Erythroblast (primary cell): ENCODE results near the gene RBPJL.
A peak's percentile ranks its signal among the peaks of the same experiment; 100 is the strongest.

Experiments used
- GATA1 ChIP-seq: IDR thresholded peaks from 2 replicates; pipeline ENCODE4 v1.6.1; 2011; ENCODE audit warnings: low read depth, mild to moderate bottlenecking, control low read depth, low read length, moderate library complexity
- POLR2A ChIP-seq: IDR thresholded peaks from 2 replicates; pipeline ENCODE4 v1.6.1; 2011; ENCODE audit warnings: mild to moderate bottlenecking, low read length

DNA sequence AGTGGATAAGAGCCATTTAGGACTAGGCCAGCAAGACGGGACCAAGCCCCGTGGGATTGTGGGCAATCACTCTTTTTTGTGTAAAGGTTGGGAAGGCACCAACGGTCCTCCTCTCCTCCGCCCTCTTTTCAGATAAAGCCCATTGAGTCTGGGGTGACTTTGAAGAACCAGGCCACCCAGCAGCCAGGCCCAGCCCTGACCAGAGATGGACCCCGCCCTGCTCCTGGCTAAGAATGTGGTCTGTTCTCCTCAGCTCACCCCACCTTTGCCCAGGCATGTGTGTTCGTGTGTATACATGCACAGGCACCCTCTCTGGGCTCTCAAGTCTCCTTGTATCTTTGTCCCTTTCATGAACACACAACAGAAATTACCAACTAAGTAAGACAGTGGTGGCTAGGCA, 32.4 kb downstream of the RBPJL start:
- peak; percentile 27 for TF ChIP-seq POLR2A
- TF ChIP-seq GATA1 = no peak
